Measurements from ENCODE around the gene OR2K2.

- TF ChIP-seq CTCF (IDR thresholded peaks at IDR 0.05), result no peak
- no peak for TF ChIP-seq POLR2A (IDR thresholded peaks at IDR 0.05)
These were observed 19.7 kb upstream of the OR2K2 start for GRCh38 chr9:111349766-111350165.
